Raji (cell line): Measurements from ENCODE around the gene KRTAP5-8.

Source experiments
- POLR2A ChIP-seq: IDR thresholded peaks from 2 replicates; pipeline ENCODE4 v1.6.1; 2011; ENCODE audit warnings: low read depth, low read length, control low read depth; ENCODE audit not compliant: insufficient read depth

KRTAP5-8 gene

GRCh38 chr11:71530602-71531001 lies 7.2 kb upstream of the KRTAP5-8 start:
- no peak for TF ChIP-seq POLR2A

- TF ChIP-seq POLR2A = no peak
These were observed 5.7 kb upstream of the KRTAP5-8 start for GRCh38 chr11:71532036-71532610.

- no peak for TF ChIP-seq POLR2A
These were observed 2.0 kb upstream of the KRTAP5-8 start for GRCh38 chr11:71535825-71536224.

GRCh38 chr11:71537537-71537936 lies 288 bp upstream of the KRTAP5-8 start:
- no peak for TF ChIP-seq POLR2A

- TF ChIP-seq POLR2A = no peak
These were observed 803 bp downstream of the KRTAP5-8 start for GRCh38 chr11:71538666-71538990.

GRCh38 chr11:71539017-71539416 lies 1.2 kb downstream of the KRTAP5-8 start:
- TF ChIP-seq POLR2A = no peak

GRCh38 chr11:71542382-71542781 lies 4.6 kb downstream of the KRTAP5-8 start:
- no peak for TF ChIP-seq POLR2A

GRCh38 chr11:71542879-71543777 lies 5.3 kb downstream of the KRTAP5-8 start:
- TF ChIP-seq POLR2A = no peak

GRCh38 chr11:71543866-71544265 lies 6.0 kb downstream of the KRTAP5-8 start:
- no peak for TF ChIP-seq POLR2A

- no peak for TF ChIP-seq POLR2A
These were observed 6.8 kb downstream of the KRTAP5-8 start for GRCh38 chr11:71544525-71545214.

- no peak for TF ChIP-seq POLR2A
These were observed 7.7 kb downstream of the KRTAP5-8 start for GRCh38 chr11:71545405-71545966.

- no peak for TF ChIP-seq POLR2A
These were observed 10.3 kb downstream of the KRTAP5-8 start, which contains the start of gene KRTAP5-9 for GRCh38 chr11:71548120-71548519. Gene KRTAP5-9 (plus strand): TSS chr11:71548420. CDS start chr11:71548658, 238 bp downstream.

GRCh38 chr11:71548716-71549151 lies 10.9 kb downstream of the KRTAP5-8 start:
- no peak for TF ChIP-seq POLR2A

- no peak for TF ChIP-seq POLR2A
These were observed 13.9 kb downstream of the KRTAP5-8 start for GRCh38 chr11:71551711-71552110.

- no peak for TF ChIP-seq POLR2A
These were observed 17.2 kb downstream of the KRTAP5-8 start for GRCh38 chr11:71554996-71555395.
